HFF-Myc (cell line): ENCODE measurements around the gene CACNA2D3.
A peak's percentile ranks its signal among the peaks of the same experiment; 100 is the strongest.

Experiments used
- DNase-seq: peaks from one replicate; pipeline ENCODE4 v3.0.0-alpha.2; 2011; ENCODE audit warnings: low read depth; ENCODE audit errors: extremely low read depth
- H3K4me3 ChIP-seq: replicated peaks from 2 replicates; pipeline ENCODE4 v1.5.1; 2011; ENCODE audit warnings: low read depth, mild to moderate bottlenecking, control low read depth, low read length
- CTCF ChIP-seq: IDR thresholded peaks from 2 replicates; pipeline ENCODE4 v1.5.1; 2012; ENCODE audit warnings: mild to moderate bottlenecking, low read depth, low read length, control low read depth; ENCODE audit errors: missing control alignments

Gene CACNA2D3

GRCh38 chr3:54987719-54988118 lies 865.4 kb downstream of the CACNA2D3 start:
- H3K4me3 ChIP-seq, result no peak overlapping the region
- TF ChIP-seq CTCF, result no peak
- DNase-seq, result no peak

- no peak overlapping the region for H3K4me3 ChIP-seq
- DNase-seq, result no peak
- no peak for TF ChIP-seq CTCF
These were observed 866.0 kb downstream of the CACNA2D3 start for GRCh38 chr3:54988302-54988837.

- H3K4me3 ChIP-seq, result no peak overlapping the region
- DNase-seq, result peak; percentile 67
These were observed 866.7 kb downstream of the CACNA2D3 start for GRCh38 chr3:54988838-54989630.

GRCh38 chr3:54994111-54994513 lies 871.8 kb downstream of the CACNA2D3 start:
- TF ChIP-seq CTCF, result no peak
- H3K4me3 ChIP-seq, result no peak overlapping the region
- DNase-seq, result no peak

More at GRCh38 chr3:54988838-54989630, 866.7 kb downstream of the CACNA2D3 start:
- no peak for TF ChIP-seq CTCF

- no peak overlapping the region for H3K4me3 ChIP-seq
- peak; percentile 37 for TF ChIP-seq CTCF
- DNase-seq, result peak; percentile 40
These were observed 876.8 kb downstream of the CACNA2D3 start for GRCh38 chr3:54999159-54999558.

GRCh38 chr3:54999811-55000210 lies 877.5 kb downstream of the CACNA2D3 start:
- no peak for DNase-seq
- no peak overlapping the region for H3K4me3 ChIP-seq
- TF ChIP-seq CTCF, result no peak
